ENCODE data around the gene MOB3A. TPM values are rescaled to one million over a fixed set of nuclear protein-coding genes. Genes with fewer than 3 reads are reported as not detected.

Gene MOB3A
- total and polyA plus RNA-seq, 10 of the 15 experiments (the other 5 are each of a cell fraction or from before 2014, with no cell fraction given): 7.5 to 229 (median 79.4) TPM

DNA sequence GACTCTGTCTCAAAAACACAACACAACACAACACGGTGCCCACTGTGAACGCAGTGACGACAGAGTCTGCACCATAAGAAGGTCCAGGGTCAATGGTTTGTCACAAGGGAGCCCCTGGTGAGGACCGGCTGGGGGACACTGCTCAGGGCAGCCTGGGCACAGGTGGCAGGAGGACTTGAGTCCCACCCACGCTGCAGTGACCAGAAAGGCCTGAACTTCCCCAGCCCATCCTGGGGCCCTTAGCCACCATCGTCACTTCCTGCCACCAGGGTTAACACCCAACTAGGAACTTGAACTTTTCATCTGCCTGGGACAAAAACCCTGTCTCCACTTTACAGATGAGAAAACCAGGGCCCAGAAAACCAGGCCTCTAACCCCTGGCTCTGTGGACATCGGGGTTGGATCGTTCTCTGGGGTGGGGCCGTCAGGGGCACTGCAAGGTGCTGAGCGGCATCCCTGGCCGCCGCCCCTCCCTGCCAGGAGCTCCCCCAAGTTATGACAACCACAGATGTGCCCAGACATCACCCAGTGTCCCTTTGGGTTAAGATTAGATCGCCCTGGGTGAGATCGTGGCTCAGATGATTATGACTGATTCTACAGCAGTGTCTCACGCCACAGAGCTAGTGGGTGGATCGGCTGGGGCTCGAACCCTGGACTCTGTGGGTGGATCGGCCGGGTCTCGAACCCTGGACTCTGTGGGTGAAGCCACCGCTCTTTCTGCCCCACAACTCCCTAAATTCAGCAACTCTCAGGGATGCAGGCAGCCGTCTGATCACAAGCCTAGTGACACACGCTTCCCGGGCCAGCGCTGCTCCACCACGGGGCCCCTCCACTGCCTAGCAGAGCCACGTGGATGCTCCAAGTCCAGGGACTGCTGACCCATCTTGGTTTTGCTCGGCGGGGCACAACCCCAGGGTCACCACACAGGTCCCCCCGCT, 14.0 kb downstream of the MOB3A start (continued):
- TF ChIP-seq, protein P1, sequence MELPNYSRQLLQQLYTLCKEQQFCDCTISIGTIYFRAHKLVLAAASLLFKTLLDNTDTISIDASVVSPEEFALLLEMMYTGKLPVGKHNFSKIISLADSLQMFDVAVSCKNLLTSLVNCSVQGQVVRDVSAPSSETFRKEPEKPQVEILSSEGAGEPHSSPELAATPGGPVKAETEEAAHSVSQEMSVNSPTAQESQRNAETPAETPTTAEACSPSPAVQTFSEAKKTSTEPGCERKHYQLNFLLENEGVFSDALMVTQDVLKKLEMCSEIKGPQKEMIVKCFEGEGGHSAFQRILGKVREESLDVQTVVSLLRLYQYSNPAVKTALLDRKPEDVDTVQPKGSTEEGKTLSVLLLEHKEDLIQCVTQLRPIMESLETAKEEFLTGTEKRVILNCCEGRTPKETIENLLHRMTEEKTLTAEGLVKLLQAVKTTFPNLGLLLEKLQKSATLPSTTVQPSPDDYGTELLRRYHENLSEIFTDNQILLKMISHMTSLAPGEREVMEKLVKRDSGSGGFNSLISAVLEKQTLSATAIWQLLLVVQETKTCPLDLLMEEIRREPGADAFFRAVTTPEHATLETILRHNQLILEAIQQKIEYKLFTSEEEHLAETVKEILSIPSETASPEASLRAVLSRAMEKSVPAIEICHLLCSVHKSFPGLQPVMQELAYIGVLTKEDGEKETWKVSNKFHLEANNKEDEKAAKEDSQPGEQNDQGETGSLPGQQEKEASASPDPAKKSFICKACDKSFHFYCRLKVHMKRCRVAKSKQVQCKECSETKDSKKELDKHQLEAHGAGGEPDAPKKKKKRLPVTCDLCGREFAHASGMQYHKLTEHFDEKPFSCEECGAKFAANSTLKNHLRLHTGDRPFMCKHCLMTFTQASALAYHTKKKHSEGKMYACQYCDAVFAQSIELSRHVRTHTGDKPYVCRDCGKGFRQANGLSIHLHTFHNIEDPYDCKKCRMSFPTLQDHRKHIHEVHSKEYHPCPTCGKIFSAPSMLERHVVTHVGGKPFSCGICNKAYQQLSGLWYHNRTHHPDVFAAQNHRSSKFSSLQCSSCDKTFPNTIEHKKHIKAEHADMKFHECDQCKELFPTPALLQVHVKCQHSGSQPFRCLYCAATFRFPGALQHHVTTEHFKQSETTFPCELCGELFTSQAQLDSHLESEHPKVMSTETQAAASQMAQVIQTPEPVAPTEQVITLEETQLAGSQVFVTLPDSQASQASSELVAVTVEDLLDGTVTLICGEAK (IDR thresholded peaks at IDR 0.05; ENCODE audit: borderline replicate concordance): peak; percentile 49; the same call in 1 of the 2 replicates
- TF ChIP-seq ZNF207 (IDR thresholded peaks at IDR 0.05; ENCODE audit: borderline replicate concordance): no peak
- no peak for TF ChIP-seq FOXM1 (IDR thresholded peaks at IDR 0.05; ENCODE audit: low read depth, low read length)
- TF ChIP-seq, protein P2, sequence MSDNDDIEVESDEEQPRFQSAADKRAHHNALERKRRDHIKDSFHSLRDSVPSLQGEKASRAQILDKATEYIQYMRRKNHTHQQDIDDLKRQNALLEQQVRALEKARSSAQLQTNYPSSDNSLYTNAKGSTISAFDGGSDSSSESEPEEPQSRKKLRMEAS (IDR thresholded peaks at IDR 0.05; ENCODE audit: low read depth, low read length): no peak
- 0 out of 2 replicates have a peak, but pooled peaks have one; percentile 55 for TF ChIP-seq GABPA (IDR thresholded peaks at IDR 0.05; ENCODE audit: low read depth)
- no peak for TF ChIP-seq RELA (IDR thresholded peaks at IDR 0.05; ENCODE audit: borderline replicate concordance, partially characterized antibody)
- no peak for TF ChIP-seq ZNF384 (IDR thresholded peaks at IDR 0.05; ENCODE audit: borderline replicate concordance, low read depth, low read length)
- no peak for TF ChIP-seq TARDBP (IDR thresholded peaks at IDR 0.05; ENCODE audit: borderline replicate concordance)
- TF ChIP-seq IKZF2 (IDR thresholded peaks at IDR 0.05): no peak; a peak in 1 of 4 replicates
- TF ChIP-seq SMAD1 (IDR thresholded peaks at IDR 0.05; ENCODE audit: low read depth, partially characterized antibody): no peak
- TF ChIP-seq, protein P3, sequence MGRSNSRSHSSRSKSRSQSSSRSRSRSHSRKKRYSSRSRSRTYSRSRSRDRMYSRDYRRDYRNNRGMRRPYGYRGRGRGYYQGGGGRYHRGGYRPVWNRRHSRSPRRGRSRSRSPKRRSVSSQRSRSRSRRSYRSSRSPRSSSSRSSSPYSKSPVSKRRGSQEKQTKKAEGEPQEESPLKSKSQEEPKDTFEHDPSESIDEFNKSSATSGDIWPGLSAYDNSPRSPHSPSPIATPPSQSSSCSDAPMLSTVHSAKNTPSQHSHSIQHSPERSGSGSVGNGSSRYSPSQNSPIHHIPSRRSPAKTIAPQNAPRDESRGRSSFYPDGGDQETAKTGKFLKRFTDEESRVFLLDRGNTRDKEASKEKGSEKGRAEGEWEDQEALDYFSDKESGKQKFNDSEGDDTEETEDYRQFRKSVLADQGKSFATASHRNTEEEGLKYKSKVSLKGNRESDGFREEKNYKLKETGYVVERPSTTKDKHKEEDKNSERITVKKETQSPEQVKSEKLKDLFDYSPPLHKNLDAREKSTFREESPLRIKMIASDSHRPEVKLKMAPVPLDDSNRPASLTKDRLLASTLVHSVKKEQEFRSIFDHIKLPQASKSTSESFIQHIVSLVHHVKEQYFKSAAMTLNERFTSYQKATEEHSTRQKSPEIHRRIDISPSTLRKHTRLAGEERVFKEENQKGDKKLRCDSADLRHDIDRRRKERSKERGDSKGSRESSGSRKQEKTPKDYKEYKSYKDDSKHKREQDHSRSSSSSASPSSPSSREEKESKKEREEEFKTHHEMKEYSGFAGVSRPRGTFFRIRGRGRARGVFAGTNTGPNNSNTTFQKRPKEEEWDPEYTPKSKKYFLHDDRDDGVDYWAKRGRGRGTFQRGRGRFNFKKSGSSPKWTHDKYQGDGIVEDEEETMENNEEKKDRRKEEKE (IDR thresholded peaks at IDR 0.05): no peak
- no peak for TF ChIP-seq CBFB (IDR thresholded peaks at IDR 0.05; ENCODE audit: low read depth)
- TF ChIP-seq CBX3 (IDR thresholded peaks at IDR 0.05; ENCODE audit: borderline replicate concordance, low read depth): no peak
- no peak for TF ChIP-seq KDM1A (IDR thresholded peaks at IDR 0.05; ENCODE audit: borderline replicate concordance)
- no peak for TF ChIP-seq KLF5 (IDR thresholded peaks at IDR 0.05; ENCODE audit: partially characterized antibody)
- TF ChIP-seq EP300 (IDR thresholded peaks at IDR 0.05; ENCODE audit: borderline replicate concordance in 1 of 2, control insufficient read depth in 1 of 2, low read depth in 2 of 2, low read length in 2 of 2): no peak

Data from GM12878 (cell line).